ENCODE results near the gene LRRC74B. TPM values are rescaled to one million over a fixed set of nuclear protein-coding genes. Genes with fewer than 3 reads are reported as not detected.

LRRC74B gene, protein sequence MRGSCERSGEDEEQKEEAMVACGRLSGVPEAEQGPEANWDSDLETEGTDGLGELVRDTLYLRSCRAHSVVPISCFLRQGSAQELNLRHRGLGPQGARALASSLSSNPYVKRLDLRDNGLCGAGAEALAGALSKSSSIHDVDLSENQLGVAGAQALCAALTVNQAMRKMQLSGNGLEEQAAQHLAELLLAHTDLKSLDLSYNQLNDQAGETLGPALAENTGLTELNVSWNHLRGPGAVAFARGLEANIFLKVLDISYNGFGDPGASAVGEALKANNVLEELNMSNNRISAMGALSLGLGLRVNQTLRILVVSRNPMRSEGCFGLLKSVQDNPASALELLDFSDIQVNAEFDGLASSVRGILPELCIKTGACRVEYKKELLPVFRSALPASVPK
- not detected in 2 replicates for total RNA-seq

GRCh38 chr22:21045585-21046294, at the start of gene LRRC74B:
Gene LRRC74B (plus strand): TSS chr22:21045946. CDS start chr22:21045987, 41 bp downstream.

DNA sequence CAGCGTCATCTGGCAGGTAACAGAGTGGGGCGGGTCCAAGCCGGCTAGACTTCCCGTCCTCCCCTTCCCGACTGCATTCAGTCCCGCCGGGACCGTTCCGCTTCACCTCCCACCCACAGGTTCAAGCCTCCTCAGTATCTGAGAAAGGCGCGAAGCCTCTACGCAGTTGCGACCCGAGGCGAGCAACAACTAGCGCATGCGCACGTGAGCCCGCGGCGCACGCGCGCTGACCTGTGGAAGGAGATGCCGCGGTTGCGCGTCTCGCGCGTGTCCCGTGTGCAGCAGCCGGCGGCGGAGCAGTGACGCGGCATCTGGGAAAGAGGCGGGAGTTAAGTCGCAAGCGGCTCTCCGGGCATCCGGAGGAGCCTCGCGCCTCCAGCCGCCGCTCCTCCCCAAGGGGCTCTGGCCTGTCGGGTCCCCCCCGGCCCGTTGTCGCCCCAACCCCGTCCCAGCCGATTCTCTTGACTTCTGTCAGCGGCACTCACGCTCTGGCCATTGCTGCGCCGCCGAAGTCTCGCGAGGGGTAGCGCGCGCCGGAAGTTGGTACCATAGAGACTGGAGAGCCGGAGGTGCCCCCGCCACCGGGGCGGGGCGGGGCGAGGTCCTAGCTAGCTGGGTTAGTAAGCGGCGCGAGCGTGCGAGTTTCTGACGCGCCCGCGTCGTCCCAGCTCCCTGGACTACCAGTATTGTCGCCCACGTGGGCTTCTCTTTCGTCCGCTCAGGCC, 44.0 kb upstream of the LRRC74B start, which contains the start of gene THAP7:
Gene THAP7 (minus strand): TSS at position 518 of the 725 bp plus-strand sequence. CDS start 207 bp downstream, at position 311.

DNA sequence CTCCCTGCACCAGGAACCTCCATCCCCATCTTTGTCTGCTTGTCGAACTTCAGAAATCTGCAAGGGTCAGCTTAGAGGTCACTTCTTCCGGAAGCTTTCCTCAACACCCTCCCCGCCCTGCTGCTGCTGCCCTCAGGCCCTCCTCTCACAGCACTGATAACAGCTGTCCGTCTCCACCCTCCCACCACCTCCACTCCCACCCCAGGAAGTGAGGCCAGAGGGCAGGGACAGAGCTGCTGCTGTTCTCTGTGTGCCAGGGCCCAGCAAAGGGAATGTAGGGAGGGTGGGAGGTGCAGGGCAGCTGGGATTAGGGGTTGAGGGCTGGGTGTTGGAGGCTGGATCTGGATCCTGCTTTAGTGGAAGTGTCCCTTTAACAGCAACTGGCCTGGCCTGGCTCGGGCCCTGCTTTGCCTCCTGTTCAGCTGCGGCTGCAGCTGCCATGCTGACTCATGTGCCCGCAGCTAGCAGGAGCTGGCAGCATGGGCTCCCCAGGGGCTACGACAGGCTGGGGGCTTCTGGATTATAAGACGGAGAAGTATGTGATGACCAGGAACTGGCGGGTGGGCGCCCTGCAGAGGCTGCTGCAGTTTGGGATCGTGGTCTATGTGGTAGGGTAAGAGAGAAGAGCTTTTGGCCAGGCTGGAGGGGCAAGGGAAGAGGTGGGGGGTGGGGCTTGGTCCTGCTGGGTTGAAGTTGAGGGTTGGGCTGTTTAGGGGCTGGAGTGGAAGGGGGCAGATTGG, 30.9 kb upstream of the LRRC74B start, which contains the start of gene P2RX6:
Gene P2RX6 (plus strand): TSS at position 440 of the 740 bp plus-strand sequence. CDS start 10 bp downstream, at position 450.

GRCh38 chr22:21032037-21032867, 13.5 kb upstream of the LRRC74B start, which contains the start of gene SLC7A4:
Gene SLC7A4 (minus strand): TSS chr22:21032561. CDS start chr22:21031812, 749 bp downstream.

Other genes starting within 250 kb of the LRRC74B start
- 15.7 and 40.2 TPM in 2 replicates for gene PI4KA, start 187.1 kb upstream of the LRRC74B start, total RNA-seq
- gene SNAP29, start 186.9 kb upstream of the LRRC74B start, total RNA-seq = 4.2 and 4.8 TPM in 2 replicates
- gene CRKL, start 128.5 kb upstream of the LRRC74B start, total RNA-seq = 26.2 and 41.6 TPM in 2 replicates
- gene AIFM3, start 78.7 kb upstream of the LRRC74B start, total RNA-seq = not detected in 2 replicates
- 39.2 and 66.8 TPM in 2 replicates for gene LZTR1, start 63.6 kb upstream of the LRRC74B start, total RNA-seq
- 12.3 and 13.5 TPM in 2 replicates for gene THAP7, start 43.8 kb upstream of the LRRC74B start, total RNA-seq
- 0.06 TPM in 1 of 2 replicates, not detected in the other for gene P2RX6, start 30.8 kb upstream of the LRRC74B start, total RNA-seq
- not detected in 2 replicates for gene SLC7A4, start 13.4 kb upstream of the LRRC74B start, total RNA-seq